DND-41 (cell line): Measurements from ENCODE around the gene KCNC1.

Experiments used
- ATAC-seq: fragments of 200-7000 bp; cut with Tn5 transposase; 3 replicates; pipeline ENCODE4 v1.9.1; 2021; ENCODE audit warnings: low read depth; ENCODE audit not compliant: insufficient read depth
- DNase-seq: peaks from one replicate; pipeline ENCODE4 v3.0.0-alpha.2; 2020
- H2AFZ ChIP-seq: 2 replicates; pipeline ENCODE4 v1.6.0; 2012; ENCODE audit warnings: low read depth, low read length
- H3K27ac ChIP-seq: 2 replicates; pipeline ENCODE4 v1.5.1; 2012; ENCODE audit warnings: low read length, inconsistent platforms
- H3K27me3 ChIP-seq: fragments of 200-600 bp; sonication (generic); 2 replicates; pipeline ENCODE4 v1.6.0; 2012; ENCODE audit warnings: low read length, mild to moderate bottlenecking, inconsistent platforms; ENCODE audit not compliant: insufficient read depth, poor library complexity
- H3K36me3 ChIP-seq: 2 replicates; pipeline ENCODE4 v1.5.1; 2012; ENCODE audit warnings: low read length, inconsistent platforms; ENCODE audit not compliant: insufficient read depth
- H3K4me1 ChIP-seq: 2 replicates; pipeline ENCODE4 v1.5.1; 2012; ENCODE audit warnings: mild to moderate bottlenecking, low read length; ENCODE audit not compliant: insufficient read depth
- H3K4me2 ChIP-seq: 2 replicates; pipeline ENCODE4 v1.6.0; 2012; ENCODE audit warnings: mild to moderate bottlenecking, moderate library complexity, low read length, inconsistent platforms; ENCODE audit not compliant: insufficient read depth
- H3K4me3 ChIP-seq, 2 experiments: fragments of 200-600 bp in 1 of 2; shearing (Covaris generic) in 1 of 2; 2 replicates each; pipeline ENCODE4 v1.5.1; 2012 to 2016; ENCODE audit warnings: inconsistent platforms in 2 of 2, low read length in 2 of 2, mild to moderate bottlenecking in 2 of 2, low read depth in 1 of 2, moderate library complexity in 1 of 2
- H3K79me2 ChIP-seq: 2 replicates; pipeline ENCODE4 v1.6.0; 2012; ENCODE audit warnings: low read length, inconsistent platforms; ENCODE audit not compliant: insufficient read depth
- H3K9ac ChIP-seq: 2 replicates; pipeline ENCODE4 v1.6.0; 2012; ENCODE audit warnings: low read depth, mild to moderate bottlenecking, inconsistent platforms, low read length, moderate library complexity
- H3K9me3 ChIP-seq: 2 replicates; pipeline ENCODE4 v1.5.1; 2012; ENCODE audit warnings: low read length, moderate library complexity, mild to moderate bottlenecking, inconsistent platforms; ENCODE audit not compliant: insufficient read depth, severe bottlenecking
- H4K20me1 ChIP-seq: 2 replicates; pipeline ENCODE4 v1.6.0; 2012; ENCODE audit warnings: low read length; ENCODE audit not compliant: insufficient read depth
- EZH2 ChIP-seq: IDR thresholded peaks from 3 replicates; pipeline ENCODE4 v1.6.1; 2012; ENCODE audit warnings: borderline replicate concordance, low read depth, mild to moderate bottlenecking, moderate library complexity, low read length, inconsistent platforms; ENCODE audit not compliant: severe bottlenecking
- TF ChIP-seq, protein P1 (sequence below): IDR thresholded peaks from 2 replicates; pipeline ENCODE4 v1.5.1; 2012; ENCODE audit warnings: borderline replicate concordance, low read length, moderate library complexity, mild to moderate bottlenecking; ENCODE audit not compliant: poor library complexity, severe bottlenecking; ENCODE audit errors: extremely low read depth

Gene KCNC1

DNA sequence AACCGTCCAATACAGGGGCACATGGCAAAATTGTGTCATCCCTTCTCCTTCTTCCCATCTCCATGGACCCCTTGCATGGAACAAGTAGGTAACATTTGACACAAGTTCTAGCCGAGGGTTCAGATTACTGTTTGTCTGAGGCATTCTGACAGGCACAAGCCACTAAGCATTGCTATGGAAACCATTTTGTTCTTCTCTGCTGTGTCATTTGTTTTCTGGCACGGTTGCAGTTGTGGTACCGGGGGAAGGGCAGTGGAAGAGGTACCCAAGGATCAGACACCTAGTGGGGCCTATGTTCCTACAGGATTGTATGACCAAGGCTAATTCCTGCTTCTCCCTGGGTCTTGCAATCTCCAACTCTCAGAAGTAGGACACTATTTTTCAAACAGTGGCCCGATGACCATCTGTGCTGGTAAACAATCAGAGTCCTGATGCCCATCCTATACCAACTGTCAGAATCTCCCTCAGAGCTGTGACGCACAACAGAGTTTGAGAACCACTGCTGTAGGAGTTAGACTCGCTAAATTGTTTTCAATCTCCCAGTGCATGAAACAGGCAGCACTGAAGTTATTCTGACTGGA is 69.3 kb downstream of the KCNC1 start:
- Histone ChIP-seq H3K4me1 (no peaks in the 10 kb centered on the region), H3K79me2 (no peaks in the 10 kb centered on the region), H3K27me3 (no peaks in the 10 kb centered on the region), H2AFZ (no peak overlapping the region), H3K9me3 (no peaks in the 10 kb centered on the region), H3K9ac (no peak overlapping the region), H3K4me3 (no peak overlapping the region), H3K27ac (no peak overlapping the region), H4K20me1 (no peaks in the 10 kb centered on the region), H3K4me2 (no peak overlapping the region), H3K36me3 (no peaks in the 10 kb centered on the region)
- TF ChIP-seq, protein P1, sequence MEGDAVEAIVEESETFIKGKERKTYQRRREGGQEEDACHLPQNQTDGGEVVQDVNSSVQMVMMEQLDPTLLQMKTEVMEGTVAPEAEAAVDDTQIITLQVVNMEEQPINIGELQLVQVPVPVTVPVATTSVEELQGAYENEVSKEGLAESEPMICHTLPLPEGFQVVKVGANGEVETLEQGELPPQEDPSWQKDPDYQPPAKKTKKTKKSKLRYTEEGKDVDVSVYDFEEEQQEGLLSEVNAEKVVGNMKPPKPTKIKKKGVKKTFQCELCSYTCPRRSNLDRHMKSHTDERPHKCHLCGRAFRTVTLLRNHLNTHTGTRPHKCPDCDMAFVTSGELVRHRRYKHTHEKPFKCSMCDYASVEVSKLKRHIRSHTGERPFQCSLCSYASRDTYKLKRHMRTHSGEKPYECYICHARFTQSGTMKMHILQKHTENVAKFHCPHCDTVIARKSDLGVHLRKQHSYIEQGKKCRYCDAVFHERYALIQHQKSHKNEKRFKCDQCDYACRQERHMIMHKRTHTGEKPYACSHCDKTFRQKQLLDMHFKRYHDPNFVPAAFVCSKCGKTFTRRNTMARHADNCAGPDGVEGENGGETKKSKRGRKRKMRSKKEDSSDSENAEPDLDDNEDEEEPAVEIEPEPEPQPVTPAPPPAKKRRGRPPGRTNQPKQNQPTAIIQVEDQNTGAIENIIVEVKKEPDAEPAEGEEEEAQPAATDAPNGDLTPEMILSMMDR = no peak
- no peak for TF ChIP-seq EZH2
- ATAC-seq = no peak
- DNase-seq = no peak

GRCh38 chr11:17805043-17805442 is 70.5 kb downstream of the KCNC1 start:
- Histone ChIP-seq H3K4me3 (no peak overlapping the region), H3K4me2 (no peak overlapping the region), H4K20me1 (no peaks in the 10 kb centered on the region), H2AFZ (no peak overlapping the region), H3K9me3 (no peaks in the 10 kb centered on the region), H3K36me3 (no peaks in the 10 kb centered on the region), H3K27ac (no peak overlapping the region), H3K27me3 (no peaks in the 10 kb centered on the region), H3K4me1 (no peaks in the 10 kb centered on the region), H3K79me2 (no peaks in the 10 kb centered on the region), H3K9ac (no peak overlapping the region)
- ATAC-seq = no peak
- DNase-seq = no peak
- TF ChIP-seq, protein P1 = no peak
- TF ChIP-seq EZH2 = no peak

DNA sequence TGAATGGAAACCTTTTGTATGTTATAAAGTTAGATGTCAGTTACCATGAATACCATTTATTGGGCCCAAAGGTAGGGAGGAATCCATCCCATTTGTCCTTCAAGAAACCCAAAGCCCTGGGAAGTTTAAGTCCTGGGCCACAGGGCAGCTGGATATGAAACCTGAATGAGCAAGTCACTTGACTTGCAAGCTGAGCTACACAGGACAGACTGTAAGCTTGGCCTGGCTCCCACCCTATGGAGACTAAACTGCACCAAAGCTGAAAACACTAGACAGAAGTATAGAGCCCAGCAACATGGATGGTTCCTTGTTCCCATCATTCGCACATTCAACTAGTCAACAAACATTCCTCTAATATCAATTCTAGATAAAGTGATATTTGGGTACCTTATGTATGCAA is 71.3 kb downstream of the KCNC1 start:
- Histone ChIP-seq H3K4me3 (no peak overlapping the region), H3K27ac (no peak overlapping the region), H3K27me3 (no peaks in the 10 kb centered on the region), H2AFZ (no peak overlapping the region), H4K20me1 (no peaks in the 10 kb centered on the region), H3K4me1 (no peaks in the 10 kb centered on the region), H3K4me2 (no peak overlapping the region), H3K36me3 (no peaks in the 10 kb centered on the region), H3K9ac (no peak overlapping the region), H3K9me3 (no peaks in the 10 kb centered on the region), H3K79me2 (no peaks in the 10 kb centered on the region)
- DNase-seq (no peak), ATAC-seq (no peak)
- TF ChIP-seq, protein P1 = no peak
- TF ChIP-seq EZH2 = no peak

GRCh38 chr11:17807034-17807433 is 72.5 kb downstream of the KCNC1 start:
- ATAC-seq = no peak

More at GRCh38 chr11:17807034-17807433, 72.5 kb downstream of the KCNC1 start:
- Histone ChIP-seq H4K20me1 (no peaks in the 10 kb centered on the region), H3K9me3 (no peaks in the 10 kb centered on the region), H2AFZ (no peak overlapping the region), H3K4me2 (no peak overlapping the region), H3K27me3 (no peaks in the 10 kb centered on the region), H3K79me2 (no peaks in the 10 kb centered on the region), H3K9ac (no peak overlapping the region), H3K4me3 (no peak overlapping the region), H3K4me1 (no peaks in the 10 kb centered on the region), H3K36me3 (no peaks in the 10 kb centered on the region), H3K27ac (no peak overlapping the region)
- no peak for TF ChIP-seq EZH2
- TF ChIP-seq, protein P1 = no peak
- no peak for DNase-seq
